ENCODE results near the gene PDIA4. TPM values are rescaled to one million over a fixed set of nuclear protein-coding genes. Genes with fewer than 3 reads are reported as not detected.

The PDIA4 gene
- total and polyA plus RNA-seq, 2 of the 8 experiments (the other 6 are each of a cell fraction or from before 2014, with no cell fraction given) = 119 to 303 TPM

GRCh38 chr7:149000961-149001360 is 27.3 kb downstream of the PDIA4 start (continued):
- no peak for TF ChIP-seq KDM4A (IDR thresholded peaks at IDR 0.05; ENCODE audit: low read depth, low read length, severe bottlenecking)
- TF ChIP-seq NRF1 (IDR thresholded peaks at IDR 0.05; ENCODE audit: low read depth, low read length) = no peak
- TF ChIP-seq SP2 (IDR thresholded peaks at IDR 0.05; ENCODE audit: low read length) = no peak
- TF ChIP-seq TEAD4 (IDR thresholded peaks at IDR 0.05; ENCODE audit: low read depth, low read length) = no peak
- no peak for TF ChIP-seq POLR2A (IDR thresholded peaks at IDR 0.05; ENCODE audit: control extremely low read depth in 1 of 2, low read depth in 2 of 2, low read length in 2 of 2)
